Heart left ventricle (tissue), 16 donors: ENCODE results near the gene CSRP1. TPM values are rescaled to one million over a fixed set of nuclear protein-coding genes. Genes with fewer than 3 reads are reported as not detected.

Experiments
- ATAC-seq, 4 donors: fragments of 200-7000 bp; cut with Tn5 transposase; one replicate each; pipeline ENCODE4 v1.9.1; 2020 to 2022; ENCODE audit warnings: moderate library complexity in 4 of 4, mild to moderate bottlenecking in 3 of 4, moderate number of reproducible peaks in 1 of 4
- DNase-seq, 5 donors: peaks; one replicate each; pipeline ENCODE4 v3.0.0-alpha.2; 2020
- H3K27ac ChIP-seq, 12 donors: fragments of 200-600 bp; sonication (generic) in 4 of 12; one replicate each; pipeline versions ENCODE4 v1.5.0 to v1.8.0; 2016 to 2022; ENCODE audit warnings: mild to moderate bottlenecking in 2 of 12
- H3K27me3 ChIP-seq, 9 donors: fragments of 200-600 bp; sonication (generic) in 2 of 9; one replicate each; pipeline versions ENCODE4 v1.5.1 to v1.8.0; 2016 to 2022; ENCODE audit warnings: mild to moderate bottlenecking in 3 of 9
- H3K36me3 ChIP-seq, 9 donors: fragments of 200-600 bp; sonication (generic) in 2 of 9; one replicate each; pipeline versions ENCODE4 v1.5.0 to v1.8.0; 2018 to 2022; ENCODE audit warnings: mild to moderate bottlenecking in 2 of 9
- H3K4me1 ChIP-seq, 12 donors: fragments of 200-600 bp; sonication (generic) in 4 of 12; one replicate each; pipeline versions ENCODE4 v1.5.0 to v1.8.0; 2016 to 2022; ENCODE audit warnings: mild to moderate bottlenecking in 3 of 12
- H3K4me3 ChIP-seq, 12 donors: fragments of 200-600 bp; sonication (generic) in 4 of 12; one replicate each; pipeline versions ENCODE4 v1.5.0 to v1.8.0; 2017 to 2022; ENCODE audit warnings: mild to moderate bottlenecking in 9 of 12, moderate library complexity in 4 of 12
- H3K9me3 ChIP-seq, 12 donors: fragments of 200-600 bp; sonication (generic) in 4 of 12; one replicate each; pipeline versions ENCODE4 v1.5.0 to v1.8.0; 2016 to 2022; ENCODE audit warnings: mild to moderate bottlenecking in 1 of 12
- CTCF ChIP-seq, 12 donors: fragments of 200-600 bp; sonication (generic) in 4 of 12; IDR thresholded peaks; one replicate each; pipeline versions ENCODE4 v1.5.0 to v1.8.0; 2018 to 2022; ENCODE audit warnings: antibody characterized with exemption in 12 of 12, mild to moderate bottlenecking in 5 of 12
- POLR2A ChIP-seq, 2 donors: fragments of 450-650 bp; IDR thresholded peaks; one replicate each; pipeline ENCODE4 v1.6.1; 2017; ENCODE audit warnings: antibody characterized with exemption in 2 of 2, mild to moderate bottlenecking in 2 of 2, moderate library complexity in 2 of 2
- WGBS, 4 donors: extraction: QIAGEN DNeasy Blood & Tissue Kit in 2 of 4; methylation state at CpG; one replicate each; pipeline versions ENCODE4 v1.1.5 to v1.1.7; 2013 to 2018; 5-methylcytosine and 5-hydroxymethylcytosine counted together
- intact Hi-C, 10 donors: fragments of 100-400 bp; cut with DNase I; formaldehyde crosslinking; loops; one replicate each; pipeline versions ENCODE4 v1.11.1 to v1.14.2; 2022
- polyA plus RNA-seq, 2 donors: library from polyadenylated mRNA; stranded (reverse); fragments of 200-250 nt; gene quantifications; one replicate each; pipeline ENCODE4 v1.2.3, GENCODE V29; 2013
- total RNA-seq, 9 donors: library from RNA; depleted of rRNA in 2 of 9; stranded (reverse); fragments of >200 nt in 2 of 9; fragmentation: NEBNext Ultra II Directional in 3 of 9; extraction: Animal tissue kit (Norgen Biotek cat#: 25700) in 3 of 9; gene quantifications; one replicate each; pipeline versions ENCODE4 v1.1.0 to v1.2.4, GENCODE V29; 2016 to 2023
- donor health status: ischemic (EF 13 %, LVEDD 7.1; RV severe dilation, severe dysfunction).
- donor health status: healthy with polysubstance abuse.
- donor health status: DM: no; HTN: yes; CAD: no.
- donor health status: DM: no; HTN: no; CAD: no.
- donor health status: ischemic (EF 25% LVEDD 6.9; RV normal size, moderate dysfunction).
- donor health status: ischemic (EF 25% LVEDD 5.7; RV mildly dilated, moderate dysfunction).
- donor health status: healthy.
- donor health status: DM: yes; HTN: yes; CAD: no.
- donor health status: ischemic (EF 35%, LVEDD 5.7; RV mildly dilated, moderate dysfunction).
- donor health status: nonischemic (EF 11% LVEDD 7.7; RV severe dilation, severe dysfunction).
- donor health status: DM: yes; HTN: yes; CAD: no.
- donor health status: PGD.
- donor health status: ischemic (EF 29% LVEDD 5.4; RV normal size, mild dysfunction).
- donor health status: nonischemic (EF 23%, LVEDD 6.1; RV moderate dilation, normal function).

Gene CSRP1
- total and polyA plus RNA-seq, 11 donors: 35.8 to 325 (median 78.6) TPM

GRCh38 chr1:201504799-201505502 lies 2.0 kb downstream of the CSRP1 start:
- WGBS, 4 donors: 88 to 92% (median 90%) methylated on average over 9 of the region's 9 CpGs
- intact Hi-C loops: no loop called here
- peaks cover 0 to 80% (median 67%) of the 10 kb centered on the region in 12 donors for H3K4me1 ChIP-seq
- H3K27ac ChIP-seq: peak overlapping the region in 10 of 12 donors; percentile 50 to 98 (median 92)
- H3K36me3 ChIP-seq: peaks cover 0 to 4% (median 0%) of the 10 kb centered on the region in 9 donors
- no peaks in the 10 kb centered on the region for H3K27me3 ChIP-seq
- TF ChIP-seq POLR2A (IDR thresholded peaks at IDR 0.05): no peak
- no peak for TF ChIP-seq CTCF (IDR thresholded peaks at IDR 0.05)
- ATAC-seq (no peak), DNase-seq (no peak)
- no peaks in the 10 kb centered on the region for H3K9me3 ChIP-seq
- peak overlapping the region in 9 of 12 donors; percentile 68 to 97 (median 82) for H3K4me3 ChIP-seq

GRCh38 chr1:201504179-201504631 lies 2.7 kb downstream of the CSRP1 start:
- WGBS, 4 donors: 64 to 74% (median 69%) methylated on average over 3 of the region's 3 CpGs

GRCh38 chr1:201503397-201504176 lies 3.3 kb downstream of the CSRP1 start:
- TF ChIP-seq CTCF (IDR thresholded peaks at IDR 0.05): no peak
- peak in 2 of 4 donors; percentile 46 to 66 for ATAC-seq
- intact Hi-C loops: no loop called here

More at GRCh38 chr1:201504179-201504631, 2.7 kb downstream of the CSRP1 start:
- H3K4me3 ChIP-seq: peak overlapping the region in 4 of 12 donors; percentile 82 to 97 (median 82)
- intact Hi-C loops: no loop called here
- H3K4me1 ChIP-seq: peaks cover 0 to 87% (median 75%) of the 10 kb centered on the region in 12 donors
- H3K27me3 ChIP-seq: no peaks in the 10 kb centered on the region
- H3K9me3 ChIP-seq: no peaks in the 10 kb centered on the region
- H3K36me3 ChIP-seq: peaks cover 0 to 4% (median 0%) of the 10 kb centered on the region in 9 donors
- DNase-seq: no peak
- no peak for ATAC-seq
- H3K27ac ChIP-seq: peak overlapping the region in 11 of 12 donors; percentile 63 to 98 (median 88)
- TF ChIP-seq POLR2A (IDR thresholded peaks at IDR 0.05) (no peak), CTCF (IDR thresholded peaks at IDR 0.05) (no peak)

GRCh38 chr1:201502511-201502857 lies 4.4 kb downstream of the CSRP1 start:
- H3K4me3 ChIP-seq: no peak overlapping the region
- TF ChIP-seq CTCF (IDR thresholded peaks at IDR 0.05): no peak
- TF ChIP-seq POLR2A (IDR thresholded peaks at IDR 0.05): no peak

More at GRCh38 chr1:201503397-201504176, 3.3 kb downstream of the CSRP1 start:
- Histone ChIP-seq H3K36me3 (peaks cover 0 to 10% (median 0%) of the 10 kb centered on the region in 9 donors), H3K27me3 (no peaks in the 10 kb centered on the region), H3K27ac (peak overlapping the region; percentile 36 to 98 (median 88)), H3K9me3 (no peaks in the 10 kb centered on the region), H3K4me1 (peaks cover 0 to 93% (median 75%) of the 10 kb centered on the region in 12 donors), H3K4me3 (peak overlapping the region in 5 of 12 donors; percentile 7 to 97 (median 82))
- DNase-seq: peak in 3 of 5 donors; percentile 54 to 64 (median 62)
- WGBS, 4 donors: 44 to 52% (median 51%) methylated on average over 13 of the region's 13 CpGs

More at GRCh38 chr1:201502511-201502857, 4.4 kb downstream of the CSRP1 start:
- intact Hi-C loops: no loop called here
- DNase-seq (no peak), ATAC-seq (no peak)
- Histone ChIP-seq H3K27ac (peak overlapping the region in 9 of 12 donors; percentile 73 to 98 (median 91)), H3K4me1 (peaks cover 0 to 98% (median 71%) of the 10 kb centered on the region in 12 donors), H3K9me3 (no peaks in the 10 kb centered on the region), H3K36me3 (peaks cover 0 to 12% (median 0%) of the 10 kb centered on the region in 9 donors), H3K27me3 (no peaks in the 10 kb centered on the region)
- WGBS, 4 donors: 77 to 85% (median 82%) methylated on average over 3 of the region's 3 CpGs
